Endothelial cell of umbilical vein (primary cell): ENCODE measurements around the gene PSMB2.

Source experiments
- FOS ChIP-seq: IDR thresholded peaks from 2 replicates; pipeline ENCODE4 v1.6.1; 2011; ENCODE audit warnings: mild to moderate bottlenecking, low read length, moderate library complexity, borderline replicate concordance; ENCODE audit not compliant: insufficient read depth
- JUN ChIP-seq: IDR thresholded peaks from 2 replicates; pipeline ENCODE4 v1.6.1; 2011; ENCODE audit warnings: borderline replicate concordance, low read depth; ENCODE audit not compliant: insufficient read length, insufficient read depth
- POLR2A ChIP-seq: IDR thresholded peaks from 2 replicates; pipeline ENCODE4 v1.6.1; 2012; ENCODE audit warnings: low read depth, mild to moderate bottlenecking, control low read depth, low read length
- TF ChIP-seq, protein P1 (sequence below), 2 donors: IDR thresholded peaks; 1 replicate in 1 of 2; 2 replicates in 1 of 2; pipeline ENCODE4 v1.5.1; 2011; ENCODE audit warnings: low read length in 2 of 2, mild to moderate bottlenecking in 2 of 2, moderate library complexity in 2 of 2, control low read depth in 1 of 2, inconsistent platforms in 1 of 2, low read depth in 1 of 2; ENCODE audit not compliant: insufficient read depth in 1 of 2; ENCODE audit errors: extremely low read depth in 1 of 2

DNA sequence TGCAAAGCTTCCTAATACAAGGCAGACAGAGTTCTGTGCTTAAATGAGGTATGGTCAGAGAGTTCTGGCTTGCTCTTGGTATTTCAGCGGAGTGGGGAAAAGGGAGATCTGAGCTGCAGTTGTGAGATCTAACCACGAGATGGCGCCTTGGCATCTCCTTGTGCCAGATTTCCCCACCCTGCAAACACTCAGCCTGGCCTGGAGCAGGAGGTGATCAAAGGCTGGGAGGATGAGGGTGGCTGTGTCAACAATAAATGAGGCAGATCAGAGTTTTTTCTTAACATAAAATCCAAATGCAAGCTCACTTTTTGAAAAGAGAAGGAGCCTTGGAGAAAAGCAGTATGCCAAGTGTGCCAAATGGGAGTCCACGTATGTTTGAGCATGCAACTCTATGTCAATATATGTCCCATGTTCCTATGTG, 72.3 kb downstream of the PSMB2 start:
- TF ChIP-seq FOS (no peak), POLR2A (no peak), JUN (no peak)
- TF ChIP-seq, protein P1, sequence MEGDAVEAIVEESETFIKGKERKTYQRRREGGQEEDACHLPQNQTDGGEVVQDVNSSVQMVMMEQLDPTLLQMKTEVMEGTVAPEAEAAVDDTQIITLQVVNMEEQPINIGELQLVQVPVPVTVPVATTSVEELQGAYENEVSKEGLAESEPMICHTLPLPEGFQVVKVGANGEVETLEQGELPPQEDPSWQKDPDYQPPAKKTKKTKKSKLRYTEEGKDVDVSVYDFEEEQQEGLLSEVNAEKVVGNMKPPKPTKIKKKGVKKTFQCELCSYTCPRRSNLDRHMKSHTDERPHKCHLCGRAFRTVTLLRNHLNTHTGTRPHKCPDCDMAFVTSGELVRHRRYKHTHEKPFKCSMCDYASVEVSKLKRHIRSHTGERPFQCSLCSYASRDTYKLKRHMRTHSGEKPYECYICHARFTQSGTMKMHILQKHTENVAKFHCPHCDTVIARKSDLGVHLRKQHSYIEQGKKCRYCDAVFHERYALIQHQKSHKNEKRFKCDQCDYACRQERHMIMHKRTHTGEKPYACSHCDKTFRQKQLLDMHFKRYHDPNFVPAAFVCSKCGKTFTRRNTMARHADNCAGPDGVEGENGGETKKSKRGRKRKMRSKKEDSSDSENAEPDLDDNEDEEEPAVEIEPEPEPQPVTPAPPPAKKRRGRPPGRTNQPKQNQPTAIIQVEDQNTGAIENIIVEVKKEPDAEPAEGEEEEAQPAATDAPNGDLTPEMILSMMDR (IDR thresholded peaks at IDR 0.05; ENCODE audit: extremely low read depth in 1 of 2, insufficient read depth in 1 of 2, low read depth in 1 of 2, low read length in 2 of 2) = peak; percentile 83 to 90
